ENCODE measurements around the gene MTA1. TPM values are rescaled to one million over a fixed set of nuclear protein-coding genes. Genes with fewer than 3 reads are reported as not detected.

MTA1 gene
- total RNA-seq, 1 experiment from 2014 or later = 238 TPM

- TF ChIP-seq CTCF (conservative IDR thresholded peaks at IDR 0.05; ENCODE audit: low read depth, low read length) (no peak), EZH2 (IDR thresholded peaks at IDR 0.05; ENCODE audit: borderline replicate concordance, low read depth, low read length, poor library complexity, severe bottlenecking) (no peak)
- H3K4me3 ChIP-seq (ENCODE audit: low read depth, low read length, poor library complexity, severe bottlenecking) = no peak overlapping the region
- no peaks in the 10 kb centered on the region for H3K9me3 ChIP-seq (ENCODE audit: low read depth, low read length, poor library complexity, severe bottlenecking)
- H3K27ac ChIP-seq (ENCODE audit: low read depth, low read length, poor library complexity, severe bottlenecking) = no peak overlapping the region
- BruUV-seq (replicated peaks) = no TSS peak
- intact Hi-C loops (cut with micrococcal nuclease; ENCODE audit: unreplicated experiment) = no loop called here
- no peak for DNase-seq (ENCODE audit: low spot score)
- no peaks in the 10 kb centered on the region for H3K4me1 ChIP-seq (ENCODE audit: insufficient read depth, low read length, poor library complexity, severe bottlenecking)
- ChIA-PET CTCF (interaction anchor here (0.6 kb wide), 1 partner anchor 209 kb away, joined by 6 read pairs; no protein-coding TSS in a partner anchor), POLR2A (ENCODE audit: low non-redundant PET) (no interaction called here)
- H3K27me3 ChIP-seq (replicated peaks; ENCODE audit: insufficient read depth, low read depth, low read length, poor library complexity) = no peaks in the 10 kb centered on the region
- H3K36me3 ChIP-seq (ENCODE audit: insufficient read depth, low read length, poor library complexity, severe bottlenecking) = no peaks in the 10 kb centered on the region
These were observed 27.2 kb upstream of the MTA1 start for GRCh38 chr14:105392131-105393090.

DNA sequence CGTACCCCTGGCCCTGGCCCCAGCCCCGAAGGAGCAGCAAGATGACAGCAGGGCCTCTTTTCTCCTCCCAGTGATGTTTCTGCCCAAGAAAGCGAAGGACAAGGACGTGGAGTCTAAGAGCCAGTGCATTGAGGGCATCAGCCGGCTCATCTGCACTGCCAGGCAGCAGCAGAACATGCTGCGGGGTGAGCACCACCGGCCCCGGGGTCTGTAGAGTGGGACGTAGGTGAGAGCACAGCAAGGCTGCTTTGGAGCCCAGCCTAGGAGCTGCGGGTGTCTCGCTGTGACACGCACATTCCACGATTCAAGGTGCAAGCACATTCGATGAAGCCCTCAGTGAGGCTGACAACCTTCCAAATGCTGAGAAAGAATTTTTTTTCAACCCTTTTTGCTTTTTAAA is 26.5 kb upstream of the MTA1 start:
- no TSS peak for BruUV-seq (replicated peaks)
- ChIA-PET CTCF (no interaction called here), POLR2A (ENCODE audit: low non-redundant PET) (interaction anchor here (0.6 kb wide), 1 partner anchor 98 kb away, joined by 8 read pairs; no protein-coding TSS in a partner anchor)
- Histone ChIP-seq H3K27me3 (replicated peaks; ENCODE audit: insufficient read depth, low read depth, low read length, poor library complexity) (no peaks in the 10 kb centered on the region), H3K4me1 (ENCODE audit: insufficient read depth, low read length, poor library complexity, severe bottlenecking) (no peaks in the 10 kb centered on the region), H3K4me3 (ENCODE audit: low read depth, low read length, poor library complexity, severe bottlenecking) (no peak overlapping the region), H3K27ac (ENCODE audit: low read depth, low read length, poor library complexity, severe bottlenecking) (no peak overlapping the region), H3K36me3 (ENCODE audit: insufficient read depth, low read length, poor library complexity, severe bottlenecking) (no peaks in the 10 kb centered on the region), H3K9me3 (ENCODE audit: low read depth, low read length, poor library complexity, severe bottlenecking) (no peaks in the 10 kb centered on the region)
- no peak for TF ChIP-seq CTCF (conservative IDR thresholded peaks at IDR 0.05; ENCODE audit: low read depth, low read length)
- TF ChIP-seq EZH2 (IDR thresholded peaks at IDR 0.05; ENCODE audit: borderline replicate concordance, low read depth, low read length, poor library complexity, severe bottlenecking) = no peak
- no peak for DNase-seq (ENCODE audit: low spot score)
- intact Hi-C loops (cut with micrococcal nuclease; ENCODE audit: unreplicated experiment) = no loop called here

DNA sequence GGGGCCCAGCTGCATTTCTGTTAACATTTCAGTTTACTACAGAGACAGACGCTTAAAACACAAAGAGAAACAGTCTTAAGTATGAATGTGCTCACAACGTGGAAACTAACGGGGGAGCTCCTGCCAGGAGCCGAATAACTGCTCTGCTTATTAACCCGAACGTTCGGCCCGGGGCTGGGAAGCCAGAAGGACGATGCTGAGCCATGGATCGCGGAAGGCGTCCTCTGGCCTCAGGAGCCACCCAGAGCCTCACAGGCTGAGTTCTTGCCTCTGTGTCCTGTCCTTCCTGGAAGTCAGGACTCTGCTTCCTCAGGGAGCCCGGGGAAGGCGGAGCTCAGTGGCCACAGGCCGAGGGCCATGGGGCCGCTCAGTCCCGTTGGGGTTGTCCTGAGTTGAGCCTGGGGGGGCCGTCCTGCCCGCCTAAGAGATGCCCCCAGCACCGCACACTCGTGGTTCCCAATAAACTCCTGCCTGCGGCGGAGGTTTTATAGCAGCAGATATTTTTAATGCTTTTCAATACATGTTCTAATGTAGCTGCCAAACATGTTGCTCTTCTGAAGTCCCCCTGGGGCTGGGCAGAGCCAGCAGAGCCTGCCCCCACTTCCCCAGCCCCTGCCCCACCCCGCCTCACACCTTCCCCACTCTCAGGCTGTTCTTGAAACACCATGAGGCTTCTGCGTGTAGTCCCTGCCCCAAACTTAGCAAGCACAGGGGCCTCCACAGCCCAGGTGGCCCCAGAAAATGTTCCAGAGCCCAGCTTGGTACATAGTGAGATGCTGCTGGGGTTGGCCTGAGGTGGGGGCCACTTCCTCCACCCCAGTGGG is 24.7 kb upstream of the MTA1 start:
- Histone ChIP-seq H3K27ac (ENCODE audit: low read depth, low read length, poor library complexity, severe bottlenecking) (no peak overlapping the region), H3K4me1 (ENCODE audit: insufficient read depth, low read length, poor library complexity, severe bottlenecking) (peaks cover 5% of the 10 kb centered on the region), H3K27me3 (replicated peaks; ENCODE audit: insufficient read depth, low read depth, low read length, poor library complexity) (no peaks in the 10 kb centered on the region), H3K4me3 (ENCODE audit: low read depth, low read length, poor library complexity, severe bottlenecking) (no peak overlapping the region), H3K36me3 (ENCODE audit: insufficient read depth, low read length, poor library complexity, severe bottlenecking) (peaks cover 8% of the 10 kb centered on the region), H3K9me3 (ENCODE audit: low read depth, low read length, poor library complexity, severe bottlenecking) (peaks cover 11% of the 10 kb centered on the region)
- POLR2A ChIA-PET (ENCODE audit: low non-redundant PET) = no interaction called here
- no TSS peak for BruUV-seq (replicated peaks)
- DNase-seq (ENCODE audit: low spot score) = no peak
- CTCF ChIA-PET = no interaction called here
- no peak for TF ChIP-seq EZH2 (IDR thresholded peaks at IDR 0.05; ENCODE audit: borderline replicate concordance, low read depth, low read length, poor library complexity, severe bottlenecking)
- no peak for TF ChIP-seq CTCF (conservative IDR thresholded peaks at IDR 0.05; ENCODE audit: low read depth, low read length)
- intact Hi-C loops (cut with micrococcal nuclease; ENCODE audit: unreplicated experiment) = no loop called here
